IMR-90 (cell line): ENCODE data around the gene DHX9. TPM values are rescaled to one million over a fixed set of nuclear protein-coding genes. Genes with fewer than 3 reads are reported as not detected.

ENCODE experiments used
- ATAC-seq: fragments of 200-7000 bp; cut with Tn5 transposase; 2 replicates; pipeline ENCODE4 v1.9.1; 2020; ENCODE audit warnings: low read depth, mild to moderate bottlenecking, moderate library complexity
- BruUV-seq: library from RNA; stranded (reverse); fragments of 400-500 nt; replicated peaks from 2 replicates; lab custom pipeline; 2021; lab: Mats Ljungman, UMichigan
- CTCF ChIA-PET: fragments of 300-600 bp; formaldehyde crosslinking; extraction: SDS; loops from one replicate; lab custom pipeline; 2021; ENCODE audit warnings: antibody characterized with exemption; lab: Yijun Ruan, JAX
- POLR2A ChIA-PET: fragments of 300-600 bp; sonication (Branson Sonifier 250); formaldehyde crosslinking; loops from one replicate; lab custom pipeline; 2022; ENCODE audit warnings: antibody characterized with exemption; ENCODE audit not compliant: unreplicated experiment; lab: Charles Lee
- DNase-seq: peaks from one replicate; pipeline ENCODE4 v3.0.0; 2013
- H2AFZ ChIP-seq: replicated peaks from 2 replicates; pipeline ENCODE3; 2013; ENCODE audit warnings: low read length, mild to moderate bottlenecking; ENCODE audit not compliant: poor library complexity
- H2AK5ac ChIP-seq: 2 replicates; pipeline ENCODE4 v1.6.1; 2013; ENCODE audit warnings: low read depth, low read length, inconsistent platforms
- H2AK9ac ChIP-seq: replicated peaks from 2 replicates; pipeline ENCODE3; 2013; ENCODE audit warnings: mild to moderate bottlenecking, low read depth, low read length, moderate library complexity; ENCODE audit not compliant: poor library complexity
- H2BK120ac ChIP-seq: 2 replicates; pipeline ENCODE4 v1.6.1; 2013; ENCODE audit warnings: low read depth, low read length, inconsistent platforms
- H2BK15ac ChIP-seq: 3 replicates; pipeline ENCODE4 v1.6.1; 2013; ENCODE audit warnings: low read depth, low read length, inconsistent platforms
- H2BK20ac ChIP-seq: 2 replicates; pipeline ENCODE4 v1.6.1; 2013; ENCODE audit warnings: low read depth, mild to moderate bottlenecking, inconsistent platforms, low read length, moderate library complexity
- H2BK5ac ChIP-seq: 2 replicates; pipeline ENCODE4 v1.6.1; 2013; ENCODE audit warnings: mild to moderate bottlenecking, low read depth, low read length, inconsistent platforms; ENCODE audit not compliant: poor library complexity, severe bottlenecking
- H3K14ac ChIP-seq: replicated peaks from 2 replicates; pipeline ENCODE4 v1.6.1; 2013; ENCODE audit warnings: low read depth, low read length, inconsistent platforms
- H3K18ac ChIP-seq: 2 replicates; pipeline ENCODE4 v1.6.1; 2013; ENCODE audit warnings: low read depth, low read length, control low read depth
- H3K23ac ChIP-seq: 2 replicates; pipeline ENCODE4 v1.6.1; 2013; ENCODE audit warnings: low read depth, low read length, inconsistent platforms
- H3K27ac ChIP-seq: 2 replicates; pipeline ENCODE4 v1.5.1; 2013; ENCODE audit warnings: mild to moderate bottlenecking, control low read depth, low read length; ENCODE audit not compliant: insufficient read depth
- H3K27me3 ChIP-seq: 2 replicates; pipeline ENCODE4 v1.6.1; 2013; ENCODE audit warnings: low read length; ENCODE audit not compliant: control insufficient read depth, insufficient read depth
- H3K36me3 ChIP-seq: 2 replicates; pipeline ENCODE4 v1.6.1; 2013; ENCODE audit warnings: low read length, mixed read lengths; ENCODE audit not compliant: control insufficient read depth, insufficient read depth
- H3K4ac ChIP-seq: 2 replicates; pipeline ENCODE4 v1.6.1; 2013; ENCODE audit warnings: low read depth, low read length, inconsistent platforms
- H3K4me1 ChIP-seq: 2 replicates; pipeline ENCODE4 v1.6.1; 2013; ENCODE audit warnings: low read length, mixed read lengths; ENCODE audit not compliant: control insufficient read depth, insufficient read depth
- H3K4me2 ChIP-seq: 2 replicates; pipeline ENCODE4 v1.6.1; 2013; ENCODE audit warnings: low read depth, mild to moderate bottlenecking, control low read depth, low read length, moderate library complexity
- H3K4me3 ChIP-seq: 2 replicates; pipeline ENCODE4 v1.5.1; 2013; ENCODE audit warnings: low read depth, mild to moderate bottlenecking, control low read depth, low read length, moderate library complexity; ENCODE audit not compliant: insufficient read depth
- H3K56ac ChIP-seq: 2 replicates; pipeline ENCODE4 v1.6.1; 2013; ENCODE audit warnings: low read length, inconsistent platforms; ENCODE audit not compliant: insufficient read depth; ENCODE audit errors: extremely low read depth
- H3K79me1 ChIP-seq, 2 experiments: 2 replicates each; pipeline ENCODE4 v1.6.1; 2013; ENCODE audit warnings: low read length in 2 of 2, inconsistent platforms in 1 of 2, low read depth in 1 of 2
- H3K9ac ChIP-seq: 2 replicates; pipeline ENCODE4 v1.6.1; 2013; ENCODE audit warnings: low read depth, low read length, control low read depth
- H3K9me1 ChIP-seq: 2 replicates; pipeline ENCODE4 v1.6.1; 2013; ENCODE audit warnings: low read length, inconsistent platforms; ENCODE audit not compliant: insufficient read depth
- H3K9me3 ChIP-seq: 2 replicates; pipeline ENCODE4 v1.6.1; 2013; ENCODE audit warnings: low read length; ENCODE audit not compliant: control insufficient read depth, insufficient read depth
- H4K20me1 ChIP-seq: 2 replicates; pipeline ENCODE4 v1.6.1; 2013; ENCODE audit warnings: low read length, inconsistent platforms; ENCODE audit not compliant: insufficient read depth
- H4K5ac ChIP-seq: 2 replicates; pipeline ENCODE4 v1.6.1; 2013; ENCODE audit warnings: mild to moderate bottlenecking, low read depth, low read length, control low read depth
- H4K8ac ChIP-seq, 2 experiments: 2 replicates each; pipeline ENCODE4 v1.6.1; 2013; ENCODE audit warnings: low read depth in 2 of 2, low read length in 2 of 2, control low read depth in 1 of 2, inconsistent platforms in 1 of 2
- H4K91ac ChIP-seq: 2 replicates; pipeline ENCODE4 v1.6.1; 2013; ENCODE audit warnings: low read depth, low read length, inconsistent platforms; ENCODE audit not compliant: insufficient read depth
- CHD1 ChIP-seq: IDR thresholded peaks from 2 replicates; pipeline ENCODE4 v1.6.1; 2012; ENCODE audit warnings: low read depth, low read length, improper control_type of control experiment
- FOS ChIP-seq: fragments of 150-350 bp; IDR thresholded peaks from 2 replicates; pipeline ENCODE4 v1.6.1; 2016; ENCODE audit warnings: low read depth, low read length
- NFE2L2 ChIP-seq: fragments of 150-350 bp; IDR thresholded peaks from 2 replicates; pipeline ENCODE4 v1.6.1; 2016; ENCODE audit warnings: low read depth, mild to moderate bottlenecking, low read length
- RAD21 ChIP-seq: IDR thresholded peaks from 2 replicates; pipeline ENCODE4 v1.6.1; 2012; ENCODE audit warnings: low read length, improper control_type of control experiment
- WGBS, 2 experiments: methylation state at CpG; one replicate each; pipeline versions ENCODE4 v1.1.5 to v1.1.7; 2013; ENCODE audit warnings: missing lambda C conversion rate in 2 of 2; ENCODE audit not compliant: insufficient read length in 1 of 2; ENCODE audit errors: extremely low coverage in 2 of 2; 5-methylcytosine and 5-hydroxymethylcytosine counted together
- dilution Hi-C: fragments of 300-500 bp; cut with HindIII; formaldehyde crosslinking; loops from one replicate; pipeline ENCODE4 v1.14.3; 2018; ENCODE audit warnings: low sequenced_read_pairs; ENCODE audit not compliant: unreplicated experiment
- in situ Hi-C: fragments of 300-500 bp; cut with MboI; formaldehyde crosslinking; loops from 3 replicates; pipeline ENCODE4 v1.14.3; 2019; ENCODE audit warnings: low sequenced_read_pairs, inconsistent platforms, mixed read lengths
- intact Hi-C: fragments of 100-400 bp; cut with micrococcal nuclease; formaldehyde crosslinking; loops from 2 replicates; pipeline ENCODE4 v1.10.0; 2022
- polyA plus RNA-seq, 3 experiments: library from polyadenylated mRNA; depleted of rRNA; stranded (reverse); fragments of >200 nt; gene quantifications; 2 replicates each; pipeline ENCODE4 v1.2.3, GENCODE V29; 2012; ENCODE audit warnings: low replicate concordance in 1 of 3
- total RNA-seq: library from RNA; depleted of rRNA; stranded (reverse); fragments of >200 nt; gene quantifications from 2 replicates; pipeline ENCODE4 v1.2.3, GENCODE V29; 2012

Gene DHX9
- total and polyA plus RNA-seq, 2 of the 4 experiments (the other 2 are of a cell fraction) = 119 to 211 TPM

DNA sequence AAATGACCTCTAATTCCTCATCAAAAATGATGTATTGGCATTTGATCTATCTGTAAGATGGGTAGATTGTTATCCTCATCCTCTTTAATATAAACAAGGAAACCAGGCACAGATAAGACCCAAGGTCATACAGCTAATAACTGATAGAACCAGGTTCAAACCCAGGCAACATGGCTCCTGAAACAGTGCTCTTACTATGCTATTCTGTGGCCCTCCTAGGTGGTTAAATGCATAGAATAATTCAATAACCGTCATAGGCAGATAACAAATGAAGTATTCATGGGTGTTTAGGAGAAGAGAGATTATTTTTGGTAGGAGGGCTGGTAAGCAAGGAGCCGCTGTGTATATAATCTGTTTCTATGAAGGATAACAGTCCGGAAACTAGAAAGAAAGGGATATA, 46.4 kb downstream of the DHX9 start:
- Histone ChIP-seq H3K18ac (no peak overlapping the region), H2BK15ac (no peak overlapping the region), H4K8ac (no peak overlapping the region), H3K23ac (no peak overlapping the region), H3K27ac (no peak overlapping the region), H3K27me3 (no peaks in the 10 kb centered on the region), H3K4me1 (peaks cover 2% of the 10 kb centered on the region; the same call in 1 of the 2 replicates), H3K36me3 (peaks cover 53% of the 10 kb centered on the region), H2AFZ (no peak overlapping the region), H2BK5ac (no peak overlapping the region), H2BK120ac (no peak overlapping the region), H4K91ac (no peak overlapping the region), H3K9ac (no peak overlapping the region), H4K20me1 (peaks cover 6% of the 10 kb centered on the region; the same call in 1 of the 2 replicates), H4K5ac (no peak overlapping the region), H3K9me1 (peaks cover 3% of the 10 kb centered on the region; the same call in 1 of the 2 replicates), H3K79me1 (peaks cover 6 to 12% of the 10 kb centered on the region in 2 experiments; a peak in 3 of 4 replicates), H2AK9ac (no peak overlapping the region), H3K56ac (no peak overlapping the region), H3K14ac (no peak overlapping the region), H2BK20ac (no peak overlapping the region), H3K4me3 (no peak overlapping the region), H3K4me2 (no peak overlapping the region), H2AK5ac (no peak overlapping the region), H3K4ac (no peak overlapping the region), H3K9me3 (no peaks in the 10 kb centered on the region)
- WGBS, 2 experiments = 97% methylated on average over 3 of the region's 3 CpGs; no CpG with 5 or more reads in 1 of the 2 experiments
- POLR2A ChIA-PET = no interaction called here
- BruUV-seq = no TSS peak
- no peak for TF ChIP-seq FOS
- TF ChIP-seq CHD1 = no peak
- TF ChIP-seq NFE2L2 = no peak
- TF ChIP-seq RAD21 = no peak
- ATAC-seq = no peak
- dilution Hi-C loops = no loop called here
- DNase-seq = no peak
- intact Hi-C loops = loop anchor here (10.0 kb wide), 1 partner anchor 239 kb away; no protein-coding TSS in a partner anchor
- CTCF ChIA-PET = no interaction called here
- in situ Hi-C loops = loop anchor here (10.0 to 25.0 kb wide), 2 partner anchors 229 to 1827 kb away; no protein-coding TSS in a partner anchor
